GM15510 (cell line): ENCODE data around the gene SLC22A17.

ENCODE experiments used
- POLR2A ChIP-seq: IDR thresholded peaks from 3 replicates; pipeline ENCODE4 v1.6.1; 2011; ENCODE audit warnings: borderline replicate concordance; ENCODE audit not compliant: insufficient read length; ENCODE audit errors: extremely low read depth

The SLC22A17 gene

DNA sequence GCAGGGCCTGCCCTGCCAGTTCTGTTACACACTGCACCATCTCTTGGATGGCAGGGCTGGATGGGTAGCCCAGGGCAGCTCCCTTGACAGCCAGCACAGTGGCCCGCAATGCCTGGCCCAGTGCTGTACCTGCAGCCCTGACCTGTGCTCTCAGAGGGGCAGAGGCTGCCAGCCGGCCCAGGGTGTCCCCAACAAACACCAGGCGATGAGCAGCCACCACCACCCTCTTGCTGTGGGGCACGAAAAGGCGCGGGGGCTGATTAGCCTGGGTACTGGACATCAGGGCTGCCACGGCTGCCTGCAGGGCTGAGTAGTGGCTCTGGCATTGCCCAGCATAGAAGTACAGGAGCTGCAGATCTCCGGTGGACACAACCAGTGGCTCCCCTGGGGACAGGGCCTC, 4.6 kb upstream of the SLC22A17 start:
- TF ChIP-seq POLR2A, result no peak

DNA sequence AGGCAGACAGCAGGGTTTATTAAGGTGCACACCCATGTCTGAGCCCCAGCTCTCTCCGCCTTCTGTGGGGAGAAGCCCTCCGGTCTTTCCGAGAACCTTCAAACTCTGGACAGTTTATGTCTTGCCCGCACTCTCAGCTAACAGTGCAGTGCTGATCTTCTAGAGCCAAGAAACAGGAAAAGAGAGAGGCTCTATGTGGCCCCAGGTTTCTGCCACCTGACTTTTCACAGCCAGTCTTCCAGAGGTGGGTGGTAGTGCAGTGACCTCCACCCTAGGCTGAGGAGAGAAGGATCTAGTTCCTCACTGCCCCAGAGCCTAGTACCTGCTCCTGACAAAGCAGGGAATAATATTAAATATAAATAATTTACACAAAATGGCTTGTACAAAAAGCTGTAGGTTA, 4.0 kb upstream of the SLC22A17 start:
- no peak for TF ChIP-seq POLR2A

DNA sequence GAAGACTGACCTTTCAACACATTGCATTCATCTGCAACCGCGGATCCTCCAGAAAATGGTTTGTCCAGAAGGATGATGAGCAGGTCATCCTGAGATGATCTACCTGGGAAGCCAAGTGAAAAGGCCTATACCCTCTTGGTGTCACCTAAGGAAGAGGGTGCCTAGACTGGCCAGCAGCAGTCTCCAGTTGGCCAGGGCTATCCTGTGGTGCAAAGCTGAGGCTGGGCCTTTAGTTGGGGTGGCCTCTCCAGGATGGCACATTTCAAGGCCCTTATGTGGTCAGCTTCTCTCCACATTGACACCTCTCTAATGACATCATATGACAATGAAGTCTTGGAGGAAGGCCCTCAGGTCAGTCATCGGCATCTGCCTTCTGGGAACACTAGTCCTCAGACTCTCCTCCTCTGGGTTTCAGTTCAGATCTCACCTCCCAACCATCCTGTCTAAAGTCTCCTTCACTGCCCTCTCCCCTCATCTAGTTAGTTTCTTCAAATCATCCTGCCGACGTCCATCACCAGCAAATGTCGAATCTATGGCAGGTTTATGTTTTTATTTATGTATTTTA, 3.3 kb upstream of the SLC22A17 start:
- TF ChIP-seq POLR2A, result no peak

DNA sequence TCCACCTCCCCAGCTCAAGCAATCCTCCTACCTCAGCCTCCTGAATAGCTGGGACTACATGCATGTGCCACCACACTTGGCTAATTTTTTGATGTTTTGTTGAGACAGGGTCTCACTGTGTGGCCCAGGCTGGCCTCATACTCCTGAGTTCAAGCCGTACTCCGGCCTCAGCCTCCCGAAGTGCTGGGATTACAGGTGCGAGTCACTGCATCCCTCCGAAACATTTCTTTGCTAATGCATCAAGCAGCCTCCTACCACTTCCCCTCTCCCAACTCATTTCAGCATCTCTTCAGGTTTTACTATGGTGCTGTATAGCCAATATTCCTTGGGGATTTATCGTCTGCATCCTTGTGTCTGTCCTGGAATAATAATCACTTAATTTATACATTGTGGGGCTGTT, 2.3 kb upstream of the SLC22A17 start:
- TF ChIP-seq POLR2A, result no peak

DNA sequence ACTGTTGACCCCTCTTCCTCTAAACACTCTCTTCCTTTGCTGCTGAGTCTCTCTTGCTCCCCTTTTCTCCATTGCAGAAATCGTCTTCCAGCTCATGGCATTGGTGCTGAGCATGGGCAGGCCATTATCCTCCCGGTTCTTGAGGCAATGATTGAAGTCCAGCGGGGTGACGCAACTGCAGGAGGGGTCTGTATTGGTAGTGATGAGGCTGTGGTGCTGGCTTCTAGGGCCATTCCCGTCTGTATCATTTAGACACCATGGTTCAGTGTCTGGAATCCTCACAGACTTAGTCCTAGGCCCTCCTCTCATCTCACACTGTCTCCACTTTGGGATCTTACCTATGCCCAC, 720 bp upstream of the SLC22A17 start:
- no peak for TF ChIP-seq POLR2A

DNA sequence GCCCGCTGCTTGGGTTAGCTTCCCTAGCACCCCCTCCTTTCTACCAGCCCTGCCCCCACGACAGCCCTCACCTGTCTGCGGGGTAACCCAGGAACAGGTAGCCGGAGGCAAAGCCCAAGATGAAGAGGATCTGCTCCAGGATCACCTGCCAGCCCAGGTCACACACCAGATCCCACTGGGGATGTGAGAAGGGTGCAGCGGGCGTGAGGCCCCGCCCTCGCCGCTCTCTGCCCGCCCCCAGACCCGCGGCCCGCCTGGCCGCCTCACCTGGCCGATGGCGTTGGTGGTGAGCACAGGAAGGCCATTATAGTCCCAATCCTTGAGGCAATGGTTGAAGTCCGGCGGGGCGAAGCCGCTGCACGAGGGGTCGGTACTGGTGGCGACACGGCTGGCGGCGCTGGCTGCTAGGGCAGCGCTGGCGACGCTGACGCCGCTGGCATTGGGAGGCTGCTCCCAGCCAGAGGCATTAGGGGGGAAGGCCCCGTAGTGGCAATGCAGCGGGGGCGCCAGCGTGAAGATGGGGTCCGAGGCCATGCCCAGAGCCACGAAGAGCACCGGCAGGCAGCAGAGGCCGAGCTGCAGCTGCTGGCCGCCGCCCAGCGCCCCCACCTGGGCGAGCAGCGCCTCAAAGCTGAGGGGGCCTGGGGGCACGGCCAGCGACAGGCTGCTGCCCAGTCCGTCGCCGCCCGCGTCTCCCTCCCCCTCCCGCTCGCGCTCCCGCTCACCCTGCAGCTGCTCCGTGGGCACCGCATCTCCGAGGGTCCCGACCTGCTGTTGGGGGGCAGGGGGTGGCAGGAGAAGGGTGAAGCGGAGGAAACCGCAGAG, 794 bp downstream of the SLC22A17 start:
- TF ChIP-seq POLR2A, result no peak

DNA sequence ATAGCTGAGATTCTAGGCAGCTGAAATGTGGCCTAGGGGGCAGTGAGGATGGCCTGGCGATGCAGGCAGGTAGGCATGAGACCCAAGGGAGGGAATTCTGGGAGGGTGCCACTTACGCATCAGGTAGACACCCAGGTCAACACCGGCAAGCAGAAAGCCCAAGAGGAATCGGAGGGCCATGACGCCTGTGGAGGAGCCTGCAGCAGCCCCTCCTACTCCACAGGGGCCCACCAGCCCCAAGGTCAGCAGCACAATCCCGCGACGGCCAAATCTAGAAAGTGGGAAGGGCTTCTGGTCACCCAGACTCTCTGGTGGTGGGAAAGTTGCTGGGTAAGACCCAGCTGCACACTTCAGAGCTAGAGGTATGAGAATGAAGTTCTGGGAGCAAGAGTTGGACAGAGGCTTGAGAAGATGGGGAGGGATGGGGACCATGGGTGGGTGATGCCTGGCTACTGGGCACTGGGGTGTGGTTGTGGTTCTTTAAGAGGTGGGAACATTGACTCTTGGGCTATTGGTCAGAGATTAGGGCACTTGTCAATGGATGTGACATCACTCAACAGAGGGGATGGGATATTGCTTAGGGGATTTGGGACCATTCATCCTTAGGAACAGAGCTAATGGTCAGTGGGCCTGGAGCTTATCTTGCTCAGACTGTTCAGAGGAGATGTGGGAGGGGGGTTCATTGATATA, 3.4 kb downstream of the SLC22A17 start:
- no peak for TF ChIP-seq POLR2A

DNA sequence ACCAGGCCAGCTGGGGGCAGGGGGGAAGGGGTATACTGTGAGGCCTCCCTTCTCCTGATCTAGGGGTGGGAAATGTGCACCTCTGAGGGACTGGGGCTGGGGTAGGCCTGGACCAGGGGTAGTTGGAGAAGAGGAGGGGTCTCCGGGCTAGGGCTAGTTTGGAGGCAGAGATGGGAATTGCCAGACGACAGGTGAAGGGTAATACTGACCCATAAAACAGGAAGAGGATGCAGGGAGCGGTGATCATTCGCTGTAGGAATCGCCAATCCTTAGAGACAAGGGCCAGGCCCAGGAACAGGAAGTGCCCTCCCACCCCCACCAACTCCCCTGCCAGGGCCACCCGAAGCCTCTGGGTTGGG, 4.4 kb downstream of the SLC22A17 start:
- no peak for TF ChIP-seq POLR2A

DNA sequence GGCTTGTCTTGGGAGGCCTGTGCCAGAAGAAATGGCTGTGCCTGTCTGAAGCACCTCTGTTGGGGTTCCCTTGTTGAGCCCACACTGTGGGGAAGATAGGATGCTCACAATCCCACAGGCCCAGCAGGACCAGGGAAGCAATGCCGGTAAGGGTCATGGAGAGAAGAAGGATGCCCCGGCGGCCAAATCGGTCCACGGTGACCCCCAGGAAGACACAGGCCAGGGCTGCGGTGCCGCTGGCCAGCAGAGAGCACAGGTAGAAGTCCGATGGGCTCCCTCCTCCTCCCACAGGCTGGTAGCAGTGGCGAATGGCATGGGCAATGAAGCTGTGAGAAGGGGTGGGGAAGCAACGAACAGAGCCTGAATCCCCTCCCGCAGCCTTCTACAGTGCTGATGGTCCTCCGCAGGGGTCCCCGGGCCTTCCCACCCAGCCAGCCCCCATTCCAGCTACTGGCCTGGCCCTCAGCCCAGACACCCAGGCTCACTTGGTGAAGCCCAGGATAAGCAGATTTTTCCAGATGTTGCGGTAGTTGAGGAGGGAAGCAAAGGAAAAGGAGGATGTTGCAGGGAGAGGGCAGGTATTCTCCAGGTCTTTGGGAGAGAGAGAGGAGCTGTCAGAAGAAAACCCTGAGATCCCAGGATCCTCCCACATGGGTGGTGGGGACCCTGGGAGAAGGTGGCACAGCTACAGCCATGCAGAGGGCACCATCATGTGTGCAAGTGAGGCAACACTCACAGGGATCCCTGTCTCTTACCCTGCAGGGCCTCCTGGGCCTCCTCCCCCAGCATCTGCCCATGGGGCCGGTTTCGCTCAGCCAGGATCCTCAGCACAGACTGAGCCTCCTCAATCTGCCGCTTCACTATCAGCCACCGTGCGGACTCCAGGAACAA, 5.0 kb downstream of the SLC22A17 start:
- TF ChIP-seq POLR2A, result no peak

DNA sequence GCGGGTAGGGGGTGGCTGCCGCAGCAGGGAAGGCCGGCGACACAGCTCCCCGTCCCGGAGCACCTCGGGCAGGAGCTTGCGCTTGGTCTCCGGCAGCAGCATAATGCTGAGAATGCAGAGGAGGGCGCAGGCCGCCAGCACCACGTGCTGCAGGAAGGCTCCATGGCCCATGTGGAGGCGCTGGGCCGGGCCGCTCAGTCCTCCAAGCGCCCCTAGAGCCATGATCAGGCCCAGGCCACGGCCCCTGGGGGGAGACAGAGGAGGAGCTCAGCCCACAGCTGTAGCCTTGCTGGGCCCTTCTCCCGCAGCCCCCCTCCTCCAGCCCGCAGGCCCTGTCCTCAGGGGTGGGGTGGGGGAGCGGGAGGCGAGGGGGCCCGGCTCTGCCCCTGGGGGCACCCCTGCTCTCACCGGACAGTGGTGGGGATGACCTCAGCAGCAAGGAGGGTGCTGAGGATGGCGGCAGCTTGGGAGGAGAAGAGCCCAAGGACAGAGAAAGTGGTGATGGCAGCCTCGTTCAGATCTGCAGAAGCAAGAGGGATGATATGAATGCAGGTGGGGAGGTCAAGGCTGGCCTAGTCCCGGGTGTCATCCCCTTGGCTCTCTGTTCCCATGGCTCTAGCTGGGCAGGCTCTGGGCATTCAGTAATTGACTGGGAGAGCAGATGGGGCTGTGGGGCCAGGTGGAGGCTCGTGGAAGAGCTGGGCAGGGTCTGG, 5.8 kb downstream of the SLC22A17 start:
- no peak for TF ChIP-seq POLR2A

DNA sequence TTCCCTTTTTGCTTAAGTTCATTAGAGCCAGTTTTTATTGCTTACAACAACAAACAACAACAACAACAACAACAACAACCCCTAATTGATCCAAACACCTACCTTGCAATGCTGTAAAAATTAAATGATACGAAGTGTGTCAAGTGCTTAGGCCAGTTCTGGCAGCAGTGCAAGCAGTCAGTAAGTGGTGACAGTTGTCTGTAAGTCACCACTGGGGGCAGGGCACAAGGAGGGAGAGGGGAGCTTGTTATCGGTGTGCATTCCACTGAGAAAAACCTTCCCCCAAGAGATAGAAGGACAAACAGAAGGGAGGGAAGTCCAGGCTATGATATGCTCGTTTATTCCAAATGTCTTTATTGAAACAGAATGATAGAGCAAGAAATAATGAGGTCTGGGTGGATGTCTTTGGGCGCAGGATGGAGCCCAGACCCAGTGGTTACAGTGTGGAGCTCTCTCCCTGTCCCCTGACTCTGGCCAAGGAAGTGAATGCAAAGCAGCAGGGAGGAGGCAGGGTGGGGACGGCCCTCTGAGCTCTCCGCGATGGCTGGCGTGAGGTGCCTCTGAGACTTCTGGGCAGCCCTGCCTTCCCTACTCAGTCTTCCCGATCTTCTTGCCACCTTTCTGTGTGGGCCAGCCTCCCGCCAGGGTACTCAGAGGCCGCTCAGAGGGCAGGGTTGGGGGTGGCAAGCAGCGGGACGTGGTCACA, 6.5 kb downstream of the SLC22A17 start:
- no peak for TF ChIP-seq POLR2A

DNA sequence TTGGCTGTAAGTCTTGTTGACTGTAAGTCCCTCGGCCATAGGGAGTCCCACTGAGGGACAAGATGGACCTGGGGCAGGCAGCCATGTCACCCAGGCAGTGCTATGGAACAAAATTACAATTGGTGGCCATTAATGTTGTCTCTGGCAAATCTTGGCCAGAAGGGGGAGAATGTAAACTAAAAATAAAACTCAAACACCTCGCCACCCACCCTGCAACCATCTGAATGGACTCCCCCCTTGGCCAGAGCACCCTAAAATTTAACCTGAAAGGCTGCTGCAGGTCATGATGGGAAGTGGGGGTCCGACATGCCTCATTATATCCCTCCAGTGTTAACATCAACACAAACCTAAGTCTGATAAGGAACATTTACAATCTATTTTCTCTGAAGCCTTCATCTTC, 8.2 kb downstream of the SLC22A17 start:
- TF ChIP-seq POLR2A, result no peak

DNA sequence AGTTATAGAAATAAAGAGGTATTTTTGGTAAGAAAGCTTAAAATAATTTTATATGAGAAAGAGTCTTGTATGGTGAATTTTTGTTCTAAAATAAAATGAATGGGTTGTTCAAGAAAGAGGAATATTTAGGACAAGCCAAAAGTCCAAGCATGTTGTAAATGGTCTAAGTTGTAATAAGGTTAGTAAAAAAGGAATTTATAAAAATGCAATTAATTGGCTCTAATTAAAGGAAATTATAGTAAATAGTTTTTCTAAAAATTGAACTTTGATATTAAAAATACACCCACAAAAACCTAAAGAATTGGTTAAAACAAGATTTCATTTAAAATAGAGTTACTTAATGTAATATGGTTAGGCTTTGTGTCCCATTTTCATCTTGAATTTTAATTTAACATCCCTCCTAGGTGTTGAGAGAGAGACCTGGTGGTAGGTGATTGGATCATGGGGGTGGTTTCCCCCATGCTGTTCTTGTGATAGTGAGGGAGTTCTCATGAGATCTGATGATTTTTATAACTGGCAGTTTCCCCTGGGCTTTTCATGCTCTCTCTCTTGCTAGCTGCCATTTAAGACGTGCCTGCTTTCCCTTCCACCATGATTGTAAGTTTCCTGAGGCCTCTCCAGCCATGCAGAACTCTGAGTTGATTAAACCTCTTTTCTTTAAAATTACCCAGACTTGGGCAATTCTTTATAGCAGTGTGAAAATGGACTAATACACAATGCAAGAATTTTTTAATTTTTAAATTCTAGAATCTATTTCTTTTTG, 13.0 kb downstream of the SLC22A17 start:
- no peak for TF ChIP-seq POLR2A

DNA sequence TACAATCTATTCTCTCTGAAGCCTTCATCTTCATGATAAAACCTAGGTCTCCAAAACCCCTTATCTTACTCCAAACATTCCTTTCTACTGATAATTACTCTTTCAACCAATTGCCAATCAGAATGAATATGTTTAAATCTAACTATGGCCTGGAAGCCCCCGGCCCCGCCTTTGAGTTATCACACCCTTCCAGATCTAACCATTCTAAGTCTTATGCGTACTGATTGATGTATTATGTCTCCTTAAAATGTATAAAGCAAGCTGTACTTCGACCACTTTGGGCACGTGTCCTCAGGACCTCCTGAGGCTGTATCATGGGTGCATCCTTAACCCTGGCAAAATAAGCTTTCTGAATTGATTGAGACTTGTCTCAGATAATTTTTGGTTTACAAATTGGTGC, 17.1 kb downstream of the SLC22A17 start:
- TF ChIP-seq POLR2A, result no peak
